ENCODE results near the gene ITIH2. TPM values are rescaled to one million over a fixed set of nuclear protein-coding genes. Genes with fewer than 3 reads are reported as not detected.
A peak's percentile ranks its signal among the peaks of the same experiment; 100 is the strongest.

ITIH2 gene
- total RNA-seq, 2 donors from 2014 or later, result not detected

DNA sequence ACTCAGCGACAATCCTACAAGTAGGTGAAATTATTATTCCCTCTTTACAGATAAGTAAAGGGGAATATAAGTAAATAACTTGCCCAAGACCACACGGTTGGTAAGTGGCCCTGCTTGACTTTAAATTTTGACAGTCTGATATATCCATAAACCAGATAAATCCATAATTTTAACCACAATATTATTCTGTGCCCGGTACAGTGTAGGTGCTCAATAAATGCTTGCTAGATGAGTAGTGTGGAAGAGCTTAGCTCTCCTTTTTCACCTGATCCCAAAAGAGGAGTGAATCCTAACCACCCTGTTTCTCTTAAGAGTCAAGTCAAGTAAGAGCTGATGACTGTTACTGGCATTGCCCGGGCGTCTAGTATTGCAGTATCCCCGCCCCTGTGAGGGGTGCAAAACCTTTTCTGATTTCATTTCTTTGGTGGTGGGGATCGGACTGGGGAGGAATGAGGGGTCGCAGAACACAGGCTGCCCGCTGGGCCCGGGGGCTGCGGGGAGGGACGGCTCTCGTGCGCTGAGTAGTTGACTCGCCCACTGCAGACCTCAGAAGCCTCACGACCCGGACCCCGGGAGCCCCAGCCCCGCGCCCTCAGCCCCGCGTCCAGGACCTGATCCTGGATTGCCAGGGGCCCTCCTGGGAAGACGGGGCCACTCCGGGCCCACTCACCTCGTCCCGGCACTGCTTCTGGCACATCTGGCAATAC, 84.2 kb downstream of the ITIH2 start:
- H3K27ac Mint-ChIP-seq, result no peak overlapping the region
- H3K4me3 Mint-ChIP-seq, result no peak overlapping the region
- H3K4me1 Mint-ChIP-seq, result peaks cover 21% of the 10 kb centered on the region
- Histone ChIP-seq H3K9ac (ENCODE audit: extremely low read depth, low read length, poor library complexity, severe bottlenecking) (peak overlapping the region; percentile 81), H3K9me3 (ENCODE audit: control insufficient read depth, low read length) (no peaks in the 10 kb centered on the region), H3K27ac (ENCODE audit: low read depth, low read length) (no peak overlapping the region), H3K36me3 (ENCODE audit: control insufficient read depth, insufficient read depth, low read length) (peaks cover 39% of the 10 kb centered on the region), H3K27me3 (ENCODE audit: control insufficient read depth, insufficient read depth, low read length, poor library complexity, severe bottlenecking) (no peaks in the 10 kb centered on the region), H3K4me3 (ENCODE audit: low read length) (peak overlapping the region; percentile 96), H3K4me1 (ENCODE audit: control insufficient read depth, insufficient read depth, low read length) (peaks cover 3% of the 10 kb centered on the region)
- 1% methylated on average over 10 to 25 of the region's 26 CpGs for WGBS, 2 experiments (ENCODE audit: insufficient coverage in 1 of 2, insufficient read length in 1 of 2)
- H3K27me3 Mint-ChIP-seq (ENCODE audit: insufficient read depth), result no peaks in the 10 kb centered on the region
- H3K36me3 Mint-ChIP-seq (ENCODE audit: low read depth), result peaks cover 31% of the 10 kb centered on the region
- TF ChIP-seq, protein P1, sequence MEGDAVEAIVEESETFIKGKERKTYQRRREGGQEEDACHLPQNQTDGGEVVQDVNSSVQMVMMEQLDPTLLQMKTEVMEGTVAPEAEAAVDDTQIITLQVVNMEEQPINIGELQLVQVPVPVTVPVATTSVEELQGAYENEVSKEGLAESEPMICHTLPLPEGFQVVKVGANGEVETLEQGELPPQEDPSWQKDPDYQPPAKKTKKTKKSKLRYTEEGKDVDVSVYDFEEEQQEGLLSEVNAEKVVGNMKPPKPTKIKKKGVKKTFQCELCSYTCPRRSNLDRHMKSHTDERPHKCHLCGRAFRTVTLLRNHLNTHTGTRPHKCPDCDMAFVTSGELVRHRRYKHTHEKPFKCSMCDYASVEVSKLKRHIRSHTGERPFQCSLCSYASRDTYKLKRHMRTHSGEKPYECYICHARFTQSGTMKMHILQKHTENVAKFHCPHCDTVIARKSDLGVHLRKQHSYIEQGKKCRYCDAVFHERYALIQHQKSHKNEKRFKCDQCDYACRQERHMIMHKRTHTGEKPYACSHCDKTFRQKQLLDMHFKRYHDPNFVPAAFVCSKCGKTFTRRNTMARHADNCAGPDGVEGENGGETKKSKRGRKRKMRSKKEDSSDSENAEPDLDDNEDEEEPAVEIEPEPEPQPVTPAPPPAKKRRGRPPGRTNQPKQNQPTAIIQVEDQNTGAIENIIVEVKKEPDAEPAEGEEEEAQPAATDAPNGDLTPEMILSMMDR (conservative IDR thresholded peaks at IDR 0.05), result no peak
- no peak for DNase-seq
- H3K9me3 Mint-ChIP-seq, result no peaks in the 10 kb centered on the region

DNA sequence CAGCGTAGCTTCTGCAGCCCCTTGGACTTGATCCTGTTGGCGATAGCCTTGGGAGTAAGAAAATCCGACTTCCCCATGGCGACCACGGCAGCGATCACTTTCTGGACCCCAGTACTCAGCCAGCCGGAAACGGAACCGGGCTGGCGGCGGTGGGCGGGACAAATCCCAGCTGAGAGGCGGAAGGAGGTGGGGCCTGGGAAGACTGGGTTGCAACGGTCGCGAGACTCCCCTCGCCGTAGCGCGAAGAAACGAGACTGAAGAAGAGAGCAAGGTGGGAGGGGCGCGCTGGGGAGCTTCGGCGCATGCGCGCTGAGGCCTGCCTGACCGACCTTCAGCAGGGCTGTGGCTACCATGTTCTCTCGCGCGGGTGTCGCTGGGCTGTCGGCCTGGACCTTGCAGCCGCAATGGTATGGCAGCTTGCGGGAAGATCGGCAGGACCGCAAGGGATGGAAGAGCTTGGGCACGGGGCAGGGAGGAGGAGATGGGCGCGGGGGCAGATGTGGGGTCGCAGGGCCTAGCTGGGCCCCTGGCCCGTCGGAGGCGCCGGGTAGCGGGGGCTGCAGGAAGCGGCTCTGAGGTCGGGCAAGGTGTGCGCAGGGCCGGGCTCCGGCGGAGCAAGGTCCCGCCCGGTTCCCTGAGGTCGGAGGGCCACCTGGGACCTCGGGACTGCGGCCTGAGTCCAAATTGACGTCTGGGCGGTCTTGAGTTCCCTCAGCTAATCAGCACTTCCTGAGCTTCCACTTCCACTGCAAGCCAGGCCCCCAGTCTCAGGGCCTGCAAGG, 84.9 kb downstream of the ITIH2 start, which contains the start of the genes ATP5F1C and KIN:
Gene ATP5F1C, plus strand, starts transcription at position 321 of the 782 bp plus-strand sequence. Its CDS starts 31 bp downstream, at position 352.
Gene KIN, minus strand, starts transcription at position 137 of the 782 bp plus-strand sequence. Its CDS starts 60 bp downstream, at position 77.
- Histone ChIP-seq H3K27ac (ENCODE audit: low read depth, low read length) (peak within 1 kb of the TSS; percentile 27), H3K27me3 (ENCODE audit: control insufficient read depth, insufficient read depth, low read length, poor library complexity, severe bottlenecking) (no peaks in the 10 kb centered on the region), H3K9ac (ENCODE audit: extremely low read depth, low read length, poor library complexity, severe bottlenecking) (peak within 1 kb of the TSS; percentile 81), H3K36me3 (ENCODE audit: control insufficient read depth, insufficient read depth, low read length) (peaks cover 31% of the 10 kb centered on the region), H3K4me1 (ENCODE audit: control insufficient read depth, insufficient read depth, low read length) (peaks cover 3% of the 10 kb centered on the region), H3K4me3 (ENCODE audit: low read length) (peak within 1 kb of the TSS; percentile 96), H3K9me3 (ENCODE audit: control insufficient read depth, low read length) (no peaks in the 10 kb centered on the region)
- Mint-ChIP-seq H3K36me3 (ENCODE audit: low read depth) (peaks cover 34% of the 10 kb centered on the region), H3K27ac (no peak within 1 kb of the TSS), H3K4me3 (no peak within 1 kb of the TSS), H3K27me3 (ENCODE audit: insufficient read depth) (no peaks in the 10 kb centered on the region), H3K9me3 (no peaks in the 10 kb centered on the region), H3K4me1 (peaks cover 22% of the 10 kb centered on the region)
- 0 to 1% methylated on average over 30 to 59 of the region's 59 CpGs for WGBS, 2 experiments (ENCODE audit: insufficient coverage in 1 of 2, insufficient read length in 1 of 2)
- TF ChIP-seq, protein P1 (conservative IDR thresholded peaks at IDR 0.05), result no peak
- DNase-seq, result peak; percentile 99

DNA sequence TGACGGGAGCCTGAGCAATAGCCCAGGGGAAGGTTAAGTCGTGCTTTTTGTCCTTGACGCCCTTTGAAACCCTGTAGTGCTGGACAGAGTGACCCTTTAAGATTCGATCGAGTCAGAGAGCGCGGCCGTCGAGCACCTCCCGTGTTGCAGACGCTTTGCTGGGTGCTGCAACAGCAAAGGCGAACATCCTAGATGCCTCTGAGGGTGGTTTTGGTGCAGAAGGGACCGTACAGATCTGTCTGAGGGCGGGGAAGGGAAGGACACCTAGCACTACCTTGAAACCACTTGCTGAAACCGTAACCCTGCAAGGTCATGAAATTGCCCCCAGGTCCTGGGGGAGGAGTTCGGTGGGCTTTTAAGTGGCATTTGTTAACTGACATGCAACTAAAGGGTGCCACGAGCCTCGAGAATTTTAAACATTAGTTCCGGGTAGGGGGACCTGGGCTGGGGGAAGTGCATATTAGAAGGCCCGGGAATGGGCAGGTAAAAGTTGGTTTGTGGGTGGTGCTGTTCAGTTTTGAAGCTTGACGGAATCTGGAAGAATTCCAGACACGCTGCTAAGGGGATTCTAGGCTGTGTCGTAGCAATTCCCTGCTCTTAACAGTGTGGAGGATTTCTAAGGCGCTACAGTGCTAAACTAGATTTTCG, 85.6 kb downstream of the ITIH2 start:
- Histone ChIP-seq H3K9ac (ENCODE audit: extremely low read depth, low read length, poor library complexity, severe bottlenecking) (peak overlapping the region; percentile 81), H3K4me1 (ENCODE audit: control insufficient read depth, insufficient read depth, low read length) (peaks cover 3% of the 10 kb centered on the region), H3K27ac (ENCODE audit: low read depth, low read length) (no peak overlapping the region), H3K27me3 (ENCODE audit: control insufficient read depth, insufficient read depth, low read length, poor library complexity, severe bottlenecking) (no peaks in the 10 kb centered on the region), H3K36me3 (ENCODE audit: control insufficient read depth, insufficient read depth, low read length) (peaks cover 25% of the 10 kb centered on the region), H3K9me3 (ENCODE audit: control insufficient read depth, low read length) (no peaks in the 10 kb centered on the region), H3K4me3 (ENCODE audit: low read length) (peak overlapping the region; percentile 96)
- Mint-ChIP-seq H3K27me3 (ENCODE audit: insufficient read depth) (no peaks in the 10 kb centered on the region), H3K4me1 (peaks cover 22% of the 10 kb centered on the region), H3K4me3 (no peak overlapping the region), H3K27ac (no peak overlapping the region), H3K36me3 (ENCODE audit: low read depth) (peaks cover 30% of the 10 kb centered on the region), H3K9me3 (no peaks in the 10 kb centered on the region)
- 6% methylated on average over 18 to 25 of the region's 25 CpGs for WGBS, 2 experiments (ENCODE audit: insufficient coverage in 1 of 2, insufficient read length in 1 of 2)
- TF ChIP-seq, protein P1 (conservative IDR thresholded peaks at IDR 0.05), result no peak
- peak; percentile 80 for DNase-seq
